K562 (cell line): Measurements from ENCODE around the gene ELMO1. TPM values are rescaled to one million over a fixed set of nuclear protein-coding genes. Genes with fewer than 3 reads are reported as not detected.

ENCODE experiments used
- CXXC5 ChIP-seq: fragments of 250-450 bp; sonication (Bioruptor Pico); IDR thresholded peaks from 2 replicates; pipeline ENCODE4 v1.8.0; 2022; ENCODE audit warnings: inconsistent platforms, mild to moderate bottlenecking, moderate library complexity
- FOXA3 ChIP-seq, 2 experiments: fragments of 450-650 bp in 1 of 2; sonication (generic) in 1 of 2; formaldehyde crosslinking; IDR thresholded peaks in 1 of 2; conservative IDR thresholded peaks in 1 of 2; 2 replicates each; pipeline versions ENCODE4 v1.4.0 to v1.8.0; 2020 to 2022; ENCODE audit warnings: mild to moderate bottlenecking in 2 of 2, missing genetic modification reagents in 1 of 2
- HMGXB4 ChIP-seq: sonication (generic); formaldehyde crosslinking; IDR thresholded peaks from 2 replicates; pipeline ENCODE4 v1.8.1; 2023; ENCODE audit warnings: mild to moderate bottlenecking, missing genetic modification reagents
- NR2F6 ChIP-seq: fragments of 450-650 bp; formaldehyde crosslinking; IDR thresholded peaks from 2 replicates; pipeline ENCODE4 v1.4.0; 2020; ENCODE audit warnings: mild to moderate bottlenecking
- TRIM28 ChIP-seq: fragments of 450-650 bp; IDR thresholded peaks from 2 replicates; pipeline ENCODE4 v1.6.1; 2017
- ZNF318 ChIP-seq, 2 experiments: fragments of 450-650 bp; IDR thresholded peaks; 2 replicates each; pipeline ENCODE4 v1.6.1; 2016; ENCODE audit warnings: mild to moderate bottlenecking in 2 of 2, borderline replicate concordance in 1 of 2, low read depth in 1 of 2, moderate library complexity in 1 of 2
- ZNF511 ChIP-seq: sonication (generic); formaldehyde crosslinking; IDR thresholded peaks from 2 replicates; pipeline ENCODE4 v1.8.0; 2022; ENCODE audit warnings: mild to moderate bottlenecking, missing genetic modification reagents
- ZNF644 ChIP-seq: fragments of 200-800 bp; sonication (Bioruptor generic); IDR thresholded peaks from 2 replicates; pipeline ENCODE4 v1.6.1; 2016; ENCODE audit warnings: low read depth, missing genetic modification characterization, missing compliant biosample characterization
- ZNF655 ChIP-seq: fragments of 250-450 bp; sonication (Bioruptor Pico); IDR thresholded peaks from 2 replicates; pipeline ENCODE4 v1.5.0; 2021
- polyA plus RNA-seq, 8 experiments: library from polyadenylated mRNA; depleted of rRNA in 4 of 8; stranded (reverse) in 5 of 8; unstranded in 3 of 8; fragments of >200 nt; fragmentation: Nextera tagmentation in 2 of 8; fragmentation: Illumina TruSeq in 1 of 8; extraction: Ambion mirVana in 2 of 8; extraction: Trizol in 1 of 8; gene quantifications; 2 replicates each; pipeline versions ENCODE4 v1.2.1 to v1.2.3, GENCODE V29; 2011 to 2014; ENCODE audit warnings: inconsistent platforms in 1 of 8, missing spikeins in 1 of 8
- total RNA-seq, 7 experiments: library from RNA; depleted of rRNA in 6 of 7; stranded (reverse); fragments of >200 nt in 6 of 7; fragmentation: Illumina TruSeq in 2 of 7; extraction: Trizol in 2 of 7; gene quantifications; 2 replicates each; pipeline versions ENCODE4 v1.2.1 to v1.2.3, GENCODE V29; 2011 to 2021; ENCODE audit warnings: low replicate concordance in 1 of 7
- TF ChIP-seq, protein P1 (sequence below): sonication (generic); formaldehyde crosslinking; IDR thresholded peaks from 2 replicates; pipeline ENCODE4 v1.8.0; 2023; ENCODE audit warnings: missing genetic modification reagents, mild to moderate bottlenecking, borderline replicate concordance

Gene ELMO1
- total and polyA plus RNA-seq, 9 of the 15 experiments (the other 6 are each of a cell fraction or from before 2014, with no cell fraction given) = 0.36 to 7.2 (median 3.6) TPM

DNA sequence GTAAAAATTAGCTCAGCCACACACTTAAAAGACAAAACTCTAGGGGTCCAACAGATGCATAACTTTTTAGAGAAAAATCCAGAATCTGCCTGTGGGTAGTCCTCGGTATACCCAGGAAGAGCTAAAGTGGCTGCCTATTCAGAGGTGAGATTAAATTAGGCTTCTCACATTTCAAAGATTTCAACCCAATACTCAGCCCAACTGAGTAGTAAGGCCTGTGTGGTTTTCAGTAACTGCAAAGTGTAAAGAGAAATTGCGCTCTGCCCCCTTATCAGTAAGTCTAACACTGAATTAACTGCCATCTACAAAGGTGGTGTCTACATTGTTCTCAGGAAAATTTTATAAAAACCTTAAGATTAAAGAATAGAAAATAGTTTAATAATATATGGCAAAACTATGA lies 88.2 kb downstream of the ELMO1 start (continued):
- TF ChIP-seq, protein P1, sequence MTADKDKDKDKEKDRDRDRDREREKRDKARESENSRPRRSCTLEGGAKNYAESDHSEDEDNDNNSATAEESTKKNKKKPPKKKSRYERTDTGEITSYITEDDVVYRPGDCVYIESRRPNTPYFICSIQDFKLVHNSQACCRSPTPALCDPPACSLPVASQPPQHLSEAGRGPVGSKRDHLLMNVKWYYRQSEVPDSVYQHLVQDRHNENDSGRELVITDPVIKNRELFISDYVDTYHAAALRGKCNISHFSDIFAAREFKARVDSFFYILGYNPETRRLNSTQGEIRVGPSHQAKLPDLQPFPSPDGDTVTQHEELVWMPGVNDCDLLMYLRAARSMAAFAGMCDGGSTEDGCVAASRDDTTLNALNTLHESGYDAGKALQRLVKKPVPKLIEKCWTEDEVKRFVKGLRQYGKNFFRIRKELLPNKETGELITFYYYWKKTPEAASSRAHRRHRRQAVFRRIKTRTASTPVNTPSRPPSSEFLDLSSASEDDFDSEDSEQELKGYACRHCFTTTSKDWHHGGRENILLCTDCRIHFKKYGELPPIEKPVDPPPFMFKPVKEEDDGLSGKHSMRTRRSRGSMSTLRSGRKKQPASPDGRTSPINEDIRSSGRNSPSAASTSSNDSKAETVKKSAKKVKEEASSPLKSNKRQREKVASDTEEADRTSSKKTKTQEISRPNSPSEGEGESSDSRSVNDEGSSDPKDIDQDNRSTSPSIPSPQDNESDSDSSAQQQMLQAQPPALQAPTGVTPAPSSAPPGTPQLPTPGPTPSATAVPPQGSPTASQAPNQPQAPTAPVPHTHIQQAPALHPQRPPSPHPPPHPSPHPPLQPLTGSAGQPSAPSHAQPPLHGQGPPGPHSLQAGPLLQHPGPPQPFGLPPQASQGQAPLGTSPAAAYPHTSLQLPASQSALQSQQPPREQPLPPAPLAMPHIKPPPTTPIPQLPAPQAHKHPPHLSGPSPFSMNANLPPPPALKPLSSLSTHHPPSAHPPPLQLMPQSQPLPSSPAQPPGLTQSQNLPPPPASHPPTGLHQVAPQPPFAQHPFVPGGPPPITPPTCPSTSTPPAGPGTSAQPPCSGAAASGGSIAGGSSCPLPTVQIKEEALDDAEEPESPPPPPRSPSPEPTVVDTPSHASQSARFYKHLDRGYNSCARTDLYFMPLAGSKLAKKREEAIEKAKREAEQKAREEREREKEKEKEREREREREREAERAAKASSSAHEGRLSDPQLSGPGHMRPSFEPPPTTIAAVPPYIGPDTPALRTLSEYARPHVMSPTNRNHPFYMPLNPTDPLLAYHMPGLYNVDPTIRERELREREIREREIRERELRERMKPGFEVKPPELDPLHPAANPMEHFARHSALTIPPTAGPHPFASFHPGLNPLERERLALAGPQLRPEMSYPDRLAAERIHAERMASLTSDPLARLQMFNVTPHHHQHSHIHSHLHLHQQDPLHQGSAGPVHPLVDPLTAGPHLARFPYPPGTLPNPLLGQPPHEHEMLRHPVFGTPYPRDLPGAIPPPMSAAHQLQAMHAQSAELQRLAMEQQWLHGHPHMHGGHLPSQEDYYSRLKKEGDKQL (CRISPR knock-in tag) = no peak
- TF ChIP-seq FOXA3 (CRISPR knock-in tag; conservative IDR thresholded peaks at IDR 0.05 in 1 of 2, IDR thresholded peaks at IDR 0.05 in 1 of 2) = no peak
- no peak for TF ChIP-seq ZNF511 (CRISPR knock-in tag)
- no peak for TF ChIP-seq CXXC5 (CRISPR knock-in tag)
- TF ChIP-seq HMGXB4 (CRISPR knock-in tag) = no peak
- TF ChIP-seq NR2F6 = no peak
- TF ChIP-seq TRIM28 = no peak
- no peak for TF ChIP-seq ZNF655 (CRISPR knock-in tag)
- TF ChIP-seq ZNF644 (tag) = no peak
- no peak for TF ChIP-seq ZNF318 (IDR thresholded peaks at IDR 0.05; ENCODE audit: borderline replicate concordance in 1 of 2, low read depth in 1 of 2)
